Stimulated activated CD4-positive, alpha-beta T cell treated with anti-CD3 and anti-CD28 coated beads, Interleukin-12 subunit alpha, Interleukin-12 subunit beta, amount 100 ng/mL, for 24 hours (primary cell): Measurements from ENCODE around the gene PCDHGB3.
"Not testable (repeated sequence)": the region's sequence is repeated elsewhere in the genome, so short reads cannot be mapped to it uniquely, and the experiment has no call there.

ENCODE experiments used
- DNase-seq, 2 experiments: peaks; one replicate each; pipeline ENCODE4 v3.0.0-alpha.2; 2020; ENCODE audit warnings: low read depth in 2 of 2

PCDHGB3 gene

GRCh38 chr5:141369994-141370848, at the start of gene PCDHGB3:
TSS of gene PCDHGB3 (plus strand) at chr5:141370242. CDS start at chr5:141370395, 153 bp downstream.
- DNase-seq = no peak

- DNase-seq = no peak
Observed at GRCh38 chr5:141322261-141322660, 47.8 kb upstream of the PCDHGB3 start.

- DNase-seq = peak; percentile 35 to 51
Observed at GRCh38 chr5:141326088-141326854, 43.8 kb upstream of the PCDHGB3 start.

- no peak for DNase-seq
Observed at GRCh38 chr5:141328231-141328630, 41.8 kb upstream of the PCDHGB3 start.

- DNase-seq = no peak
Observed at GRCh38 chr5:141330299-141331080, 39.6 kb upstream of the PCDHGB3 start, which contains the start of gene PCDHGA1. TSS of gene PCDHGA1 (plus strand) at chr5:141330514.

- DNase-seq = not testable (repeated sequence)
Observed at GRCh38 chr5:141332571-141332970, 37.5 kb upstream of the PCDHGB3 start.

- DNase-seq = no peak
Observed at GRCh38 chr5:141338538-141339306, 31.3 kb upstream of the PCDHGB3 start, which contains the start of gene PCDHGA2. TSS of gene PCDHGA2 (plus strand) at chr5:141338760.

- not testable (repeated sequence) for DNase-seq
Observed at GRCh38 chr5:141340781-141341354, 29.2 kb upstream of the PCDHGB3 start.

GRCh38 chr5:141342773-141343172, 27.3 kb upstream of the PCDHGB3 start:
- DNase-seq = no peak

GRCh38 chr5:141343242-141343952, 26.6 kb upstream of the PCDHGB3 start, which contains the start of gene PCDHGA3:
TSS of gene PCDHGA3 (plus strand) at chr5:141343829. CDS start at chr5:141344034, 205 bp downstream.
- no peak for DNase-seq

- DNase-seq = no peak
Observed at GRCh38 chr5:141343953-141344463, 26.0 kb upstream of the PCDHGB3 start.

- DNase-seq = no peak
Observed at GRCh38 chr5:141345327-141345726, 24.7 kb upstream of the PCDHGB3 start.

- DNase-seq = not testable (repeated sequence)
Observed at GRCh38 chr5:141346017-141346416, 24.0 kb upstream of the PCDHGB3 start.

GRCh38 chr5:141349917-141350619, 20.0 kb upstream of the PCDHGB3 start, which contains the start of gene PCDHGB1:
TSS of gene PCDHGB1 (plus strand) at chr5:141350099. CDS start at chr5:141350261, 162 bp downstream.
- no peak for DNase-seq

- no peak for DNase-seq
Observed at GRCh38 chr5:141351591-141351990, 18.5 kb upstream of the PCDHGB3 start.

GRCh38 chr5:141354900-141355469, 15.1 kb upstream of the PCDHGB3 start, which contains the start of gene PCDHGA4:
TSS of gene PCDHGA4 (plus strand) at chr5:141355021. CDS start at chr5:141355108, 87 bp downstream.
- DNase-seq = no peak

- no peak for DNase-seq
Observed at GRCh38 chr5:141355641-141356040, 14.4 kb upstream of the PCDHGB3 start.

- no peak for DNase-seq
Observed at GRCh38 chr5:141356133-141356532, 13.9 kb upstream of the PCDHGB3 start.
